IMR-90 (cell line): Measurements from ENCODE around the gene TGFBR2. TPM values are rescaled to one million over a fixed set of nuclear protein-coding genes. Genes with fewer than 3 reads are reported as not detected.

ENCODE experiments used
- ATAC-seq: fragments of 200-7000 bp; cut with Tn5 transposase; 2 replicates; pipeline ENCODE4 v1.9.1; 2020; ENCODE audit warnings: low read depth, mild to moderate bottlenecking, moderate library complexity
- BruUV-seq: library from RNA; stranded (reverse); fragments of 400-500 nt; replicated peaks from 2 replicates; lab custom pipeline; 2021; lab: Mats Ljungman, UMichigan
- CTCF ChIA-PET: fragments of 300-600 bp; formaldehyde crosslinking; extraction: SDS; loops from one replicate; lab custom pipeline; 2021; ENCODE audit warnings: antibody characterized with exemption; lab: Yijun Ruan, JAX
- POLR2A ChIA-PET: fragments of 300-600 bp; sonication (Branson Sonifier 250); formaldehyde crosslinking; loops from one replicate; lab custom pipeline; 2022; ENCODE audit warnings: antibody characterized with exemption; ENCODE audit not compliant: unreplicated experiment; lab: Charles Lee
- DNase-seq: peaks from one replicate; pipeline ENCODE4 v3.0.0; 2013
- H2AFZ ChIP-seq: replicated peaks from 2 replicates; pipeline ENCODE3; 2013; ENCODE audit warnings: low read length, mild to moderate bottlenecking; ENCODE audit not compliant: poor library complexity
- H2AK5ac ChIP-seq: 2 replicates; pipeline ENCODE4 v1.6.1; 2013; ENCODE audit warnings: low read depth, low read length, inconsistent platforms
- H2AK9ac ChIP-seq: replicated peaks from 2 replicates; pipeline ENCODE3; 2013; ENCODE audit warnings: mild to moderate bottlenecking, low read depth, low read length, moderate library complexity; ENCODE audit not compliant: poor library complexity
- H2BK120ac ChIP-seq: 2 replicates; pipeline ENCODE4 v1.6.1; 2013; ENCODE audit warnings: low read depth, low read length, inconsistent platforms
- H2BK15ac ChIP-seq: 3 replicates; pipeline ENCODE4 v1.6.1; 2013; ENCODE audit warnings: low read depth, low read length, inconsistent platforms
- H2BK20ac ChIP-seq: 2 replicates; pipeline ENCODE4 v1.6.1; 2013; ENCODE audit warnings: low read depth, mild to moderate bottlenecking, inconsistent platforms, low read length, moderate library complexity
- H2BK5ac ChIP-seq: 2 replicates; pipeline ENCODE4 v1.6.1; 2013; ENCODE audit warnings: mild to moderate bottlenecking, low read depth, low read length, inconsistent platforms; ENCODE audit not compliant: poor library complexity, severe bottlenecking
- H3K14ac ChIP-seq: replicated peaks from 2 replicates; pipeline ENCODE4 v1.6.1; 2013; ENCODE audit warnings: low read depth, low read length, inconsistent platforms
- H3K18ac ChIP-seq: 2 replicates; pipeline ENCODE4 v1.6.1; 2013; ENCODE audit warnings: low read depth, low read length, control low read depth
- H3K23ac ChIP-seq: 2 replicates; pipeline ENCODE4 v1.6.1; 2013; ENCODE audit warnings: low read depth, low read length, inconsistent platforms
- H3K27ac ChIP-seq: 2 replicates; pipeline ENCODE4 v1.5.1; 2013; ENCODE audit warnings: mild to moderate bottlenecking, control low read depth, low read length; ENCODE audit not compliant: insufficient read depth
- H3K27me3 ChIP-seq: 2 replicates; pipeline ENCODE4 v1.6.1; 2013; ENCODE audit warnings: low read length; ENCODE audit not compliant: control insufficient read depth, insufficient read depth
- H3K36me3 ChIP-seq: 2 replicates; pipeline ENCODE4 v1.6.1; 2013; ENCODE audit warnings: low read length, mixed read lengths; ENCODE audit not compliant: control insufficient read depth, insufficient read depth
- H3K4ac ChIP-seq: 2 replicates; pipeline ENCODE4 v1.6.1; 2013; ENCODE audit warnings: low read depth, low read length, inconsistent platforms
- H3K4me1 ChIP-seq: 2 replicates; pipeline ENCODE4 v1.6.1; 2013; ENCODE audit warnings: low read length, mixed read lengths; ENCODE audit not compliant: control insufficient read depth, insufficient read depth
- H3K4me2 ChIP-seq: 2 replicates; pipeline ENCODE4 v1.6.1; 2013; ENCODE audit warnings: low read depth, mild to moderate bottlenecking, control low read depth, low read length, moderate library complexity
- H3K4me3 ChIP-seq: 2 replicates; pipeline ENCODE4 v1.5.1; 2013; ENCODE audit warnings: low read depth, mild to moderate bottlenecking, control low read depth, low read length, moderate library complexity; ENCODE audit not compliant: insufficient read depth
- H3K56ac ChIP-seq: 2 replicates; pipeline ENCODE4 v1.6.1; 2013; ENCODE audit warnings: low read length, inconsistent platforms; ENCODE audit not compliant: insufficient read depth; ENCODE audit errors: extremely low read depth
- H3K79me1 ChIP-seq, 2 experiments: 2 replicates each; pipeline ENCODE4 v1.6.1; 2013; ENCODE audit warnings: low read length in 2 of 2, inconsistent platforms in 1 of 2, low read depth in 1 of 2
- H3K9ac ChIP-seq: 2 replicates; pipeline ENCODE4 v1.6.1; 2013; ENCODE audit warnings: low read depth, low read length, control low read depth
- H3K9me1 ChIP-seq: 2 replicates; pipeline ENCODE4 v1.6.1; 2013; ENCODE audit warnings: low read length, inconsistent platforms; ENCODE audit not compliant: insufficient read depth
- H3K9me3 ChIP-seq: 2 replicates; pipeline ENCODE4 v1.6.1; 2013; ENCODE audit warnings: low read length; ENCODE audit not compliant: control insufficient read depth, insufficient read depth
- H4K20me1 ChIP-seq: 2 replicates; pipeline ENCODE4 v1.6.1; 2013; ENCODE audit warnings: low read length, inconsistent platforms; ENCODE audit not compliant: insufficient read depth
- H4K5ac ChIP-seq: 2 replicates; pipeline ENCODE4 v1.6.1; 2013; ENCODE audit warnings: mild to moderate bottlenecking, low read depth, low read length, control low read depth
- H4K8ac ChIP-seq, 2 experiments: 2 replicates each; pipeline ENCODE4 v1.6.1; 2013; ENCODE audit warnings: low read depth in 2 of 2, low read length in 2 of 2, control low read depth in 1 of 2, inconsistent platforms in 1 of 2
- H4K91ac ChIP-seq: 2 replicates; pipeline ENCODE4 v1.6.1; 2013; ENCODE audit warnings: low read depth, low read length, inconsistent platforms; ENCODE audit not compliant: insufficient read depth
- BHLHE40 ChIP-seq: fragments of 150-350 bp; IDR thresholded peaks from 2 replicates; pipeline ENCODE4 v1.6.1; 2016; ENCODE audit warnings: mild to moderate bottlenecking, low read depth, low read length
- CEBPB ChIP-seq: IDR thresholded peaks from 2 replicates; pipeline ENCODE4 v1.6.1; 2012; ENCODE audit warnings: low read depth, low read length, improper control_type of control experiment
- ELK1 ChIP-seq: fragments of 150-350 bp; IDR thresholded peaks from 2 replicates; pipeline ENCODE4 v1.6.1; 2016; ENCODE audit warnings: low read depth, mild to moderate bottlenecking, low read length, moderate library complexity, borderline replicate concordance
- MAFK ChIP-seq: IDR thresholded peaks from 2 replicates; pipeline ENCODE4 v1.6.1; 2012; ENCODE audit warnings: low read depth, low read length, improper control_type of control experiment
- MAZ ChIP-seq: IDR thresholded peaks from 2 replicates; pipeline ENCODE4 v1.6.1; 2012; ENCODE audit warnings: low read depth, mild to moderate bottlenecking, low read length, improper control_type of control experiment, moderate library complexity, borderline replicate concordance
- RAD21 ChIP-seq: IDR thresholded peaks from 2 replicates; pipeline ENCODE4 v1.6.1; 2012; ENCODE audit warnings: low read length, improper control_type of control experiment
- RCOR1 ChIP-seq: IDR thresholded peaks from 2 replicates; pipeline ENCODE4 v1.6.1; 2012; ENCODE audit warnings: mild to moderate bottlenecking, low read length, improper control_type of control experiment; ENCODE audit not compliant: insufficient replicate concordance
- RFX5 ChIP-seq: IDR thresholded peaks from 2 replicates; pipeline ENCODE4 v1.8.0; 2012; ENCODE audit warnings: low read depth, mild to moderate bottlenecking, low read length, moderate library complexity
- WGBS, 2 experiments: methylation state at CpG; one replicate each; pipeline versions ENCODE4 v1.1.5 to v1.1.7; 2013; ENCODE audit warnings: missing lambda C conversion rate in 2 of 2; ENCODE audit not compliant: insufficient read length in 1 of 2; ENCODE audit errors: extremely low coverage in 2 of 2; 5-methylcytosine and 5-hydroxymethylcytosine counted together
- dilution Hi-C: fragments of 300-500 bp; cut with HindIII; formaldehyde crosslinking; loops from one replicate; pipeline ENCODE4 v1.14.3; 2018; ENCODE audit warnings: low sequenced_read_pairs; ENCODE audit not compliant: unreplicated experiment
- in situ Hi-C: fragments of 300-500 bp; cut with MboI; formaldehyde crosslinking; loops from 3 replicates; pipeline ENCODE4 v1.14.3; 2019; ENCODE audit warnings: low sequenced_read_pairs, inconsistent platforms, mixed read lengths
- intact Hi-C: fragments of 100-400 bp; cut with micrococcal nuclease; formaldehyde crosslinking; loops from 2 replicates; pipeline ENCODE4 v1.10.0; 2022
- polyA plus RNA-seq, 3 experiments: library from polyadenylated mRNA; depleted of rRNA; stranded (reverse); fragments of >200 nt; gene quantifications; 2 replicates each; pipeline ENCODE4 v1.2.3, GENCODE V29; 2012; ENCODE audit warnings: low replicate concordance in 1 of 3
- total RNA-seq: library from RNA; depleted of rRNA; stranded (reverse); fragments of >200 nt; gene quantifications from 2 replicates; pipeline ENCODE4 v1.2.3, GENCODE V29; 2012

Gene TGFBR2
- total and polyA plus RNA-seq, 2 of the 4 experiments (the other 2 are of a cell fraction) = 63.7 to 87.5 TPM

- Histone ChIP-seq H3K4me1 (peaks cover 6% of the 10 kb centered on the region), H3K18ac (peak overlapping the region; percentile 53; the same call in 1 of the 2 replicates), H2BK5ac (peak overlapping the region; percentile 57), H2BK20ac (no peak overlapping the region), H3K9ac (0 out of 2 replicates have a peak overlapping the region, but pooled peaks have one; percentile 11), H3K79me1 (peaks cover 3 to 27% of the 10 kb centered on the region in 2 experiments; a peak in 3 of 4 replicates), H4K5ac (peak overlapping the region; percentile 13; the same call in 1 of the 2 replicates), H3K27ac (peak overlapping the region; percentile 10; the same call in 1 of the 2 replicates), H3K56ac (no peak overlapping the region), H3K23ac (no peak overlapping the region), H3K14ac (no peak overlapping the region), H3K4me2 (peak overlapping the region; percentile 76), H4K8ac (no peak overlapping the region), H3K4me3 (peak overlapping the region; percentile 84), H2AK5ac (peak overlapping the region; percentile 65; the same call in 1 of the 2 replicates), H3K9me3 (no peaks in the 10 kb centered on the region), H2AK9ac (no peak overlapping the region), H3K4ac (peak overlapping the region; percentile 12; the same call in 1 of the 2 replicates), H2AFZ (peak overlapping the region; percentile 96), H4K91ac (no peak overlapping the region), H3K27me3 (no peaks in the 10 kb centered on the region), H2BK120ac (peak overlapping the region; percentile 36), H2BK15ac (0 out of 3 replicates have a peak overlapping the region, but pooled peaks have one; percentile 6), H4K20me1 (peaks cover 6% of the 10 kb centered on the region; the same call in 1 of the 2 replicates), H3K9me1 (0 out of 2 replicates have a peak, but pooled peaks cover 2% of the 10 kb centered on the region), H3K36me3 (no peaks in the 10 kb centered on the region)
- BruUV-seq = no TSS peak
- in situ Hi-C loops = no loop called here
- no peak for TF ChIP-seq MAZ
- no peak for TF ChIP-seq CEBPB
- TF ChIP-seq BHLHE40 = no peak
- TF ChIP-seq ELK1 = no peak
- no peak for TF ChIP-seq RFX5
- TF ChIP-seq MAFK = no peak
- TF ChIP-seq RAD21 = no peak
- TF ChIP-seq RCOR1 = no peak
- WGBS, 2 experiments = 45% methylated on average over 3 of the region's 10 CpGs; no CpG with 5 or more reads in 1 of the 2 experiments
- dilution Hi-C loops = no loop called here
- intact Hi-C loops = loop anchor here (2.0 to 5.0 kb wide), 9 partner anchors 53 to 494 kb away; no protein-coding TSS in a partner anchor
- CTCF ChIA-PET = interaction anchor here (0.7 to 1.1 kb wide), 4 partner anchors 63 to 103 kb away, joined by 3 to 7 read pairs (median 3); no protein-coding TSS in a partner anchor
- ATAC-seq (no peak), DNase-seq (no peak)
- POLR2A ChIA-PET = interaction anchor here (0.6 to 0.8 kb wide), 3 partner anchors 83 to 407 kb away, joined by 3 to 4 read pairs (median 3); no protein-coding TSS in a partner anchor
Measured at GRCh38 chr3:30605706-30606300, 598 bp upstream of the TGFBR2 start.
